Thymus (tissue), 11 donors: ENCODE results near the gene KLK12. TPM values are rescaled to one million over a fixed set of nuclear protein-coding genes. Genes with fewer than 3 reads are reported as not detected.

ENCODE experiments used
- DNase-seq, 9 donors: peaks; one replicate each; pipeline ENCODE4 v3.0.0-alpha.2; 2013; ENCODE audit warnings: low spot score in 9 of 9, low read depth in 6 of 9, missing footprints in 1 of 9
- H3K27ac ChIP-seq, 2 donors: one replicate each; pipeline ENCODE4 v1.5.1; 2013; ENCODE audit warnings: control low read depth in 1 of 2, low read depth in 1 of 2, low read length in 1 of 2, mild to moderate bottlenecking in 1 of 2, moderate library complexity in 1 of 2
- H3K27me3 ChIP-seq, 2 donors: one replicate each; pipeline ENCODE4 v1.5.1; 2013; ENCODE audit warnings: low read length in 1 of 2; ENCODE audit not compliant: control insufficient read depth in 2 of 2, insufficient read depth in 1 of 2
- H3K36me3 ChIP-seq, 2 donors: one replicate each; pipeline ENCODE4 v1.5.1; 2013; ENCODE audit warnings: low read length in 1 of 2, mild to moderate bottlenecking in 1 of 2, moderate library complexity in 1 of 2; ENCODE audit not compliant: control insufficient read depth in 2 of 2, insufficient read depth in 2 of 2
- H3K4me1 ChIP-seq, 2 donors: one replicate each; pipeline ENCODE4 v1.5.1; 2013; ENCODE audit warnings: low read length in 2 of 2; ENCODE audit not compliant: control insufficient read depth in 2 of 2, insufficient read depth in 2 of 2
- H3K4me3 ChIP-seq, 2 donors: one replicate each; pipeline ENCODE4 v1.5.1; 2013; ENCODE audit warnings: low read length in 2 of 2, control low read depth in 1 of 2, mild to moderate bottlenecking in 1 of 2
- H3K9me3 ChIP-seq, 2 donors: one replicate each; pipeline ENCODE4 v1.5.1; 2013; ENCODE audit warnings: low read length in 1 of 2, mild to moderate bottlenecking in 1 of 2; ENCODE audit not compliant: control insufficient read depth in 2 of 2, insufficient read depth in 1 of 2
- WGBS: extraction: QIAGEN DNeasy Blood & Tissue Kit; methylation state at CpG from one replicate; pipeline ENCODE4 v1.1.7; 2013; 5-methylcytosine and 5-hydroxymethylcytosine counted together
- polyA plus RNA-seq: library from polyadenylated mRNA; stranded (reverse); fragments of 200-250 nt; gene quantifications from one replicate; pipeline ENCODE4 v1.2.3, GENCODE V29; 2013
- total RNA-seq: library from RNA; stranded (reverse); fragments of 120-200 nt; gene quantifications from one replicate; pipeline ENCODE4 v1.2.4, GENCODE V29; 2013
- donor health status: healthy.

The KLK12 gene
- total and polyA plus RNA-seq, 2 donors, result 0.61 to 3.0 TPM

DNA sequence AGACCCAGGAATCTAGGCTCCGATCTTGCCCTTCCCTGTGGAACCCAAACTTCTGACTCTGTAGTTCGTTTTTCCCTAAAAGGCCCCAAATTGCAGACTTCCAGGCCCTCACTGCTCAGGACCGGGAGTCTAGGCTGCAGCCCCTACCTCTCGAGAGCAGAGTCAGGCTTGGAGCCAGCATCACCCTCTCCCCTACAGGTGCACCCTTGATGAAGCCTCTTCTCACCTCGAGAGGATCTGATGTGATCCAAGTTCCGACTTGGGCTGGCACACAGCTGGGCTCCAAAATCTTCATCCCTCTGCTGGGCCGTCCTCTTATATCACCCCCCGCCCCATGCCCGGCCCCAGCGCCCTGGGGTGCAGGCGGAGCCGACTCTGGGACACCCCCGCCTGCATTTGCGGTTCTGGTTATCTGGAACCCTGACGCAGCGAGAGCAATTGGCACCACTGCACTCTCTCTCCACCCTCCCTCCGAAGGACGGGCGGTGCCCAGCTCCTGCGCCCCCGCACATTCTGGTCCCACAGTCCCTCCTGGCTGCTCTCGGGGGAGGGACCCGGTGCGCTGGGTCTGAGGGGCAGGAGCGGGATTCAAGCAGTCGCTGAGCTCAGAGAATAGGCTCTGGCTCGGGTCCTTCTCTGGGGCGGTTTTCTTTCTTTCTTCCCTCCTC is 51.0 kb downstream of the KLK12 start, which contains the start of gene KLK7:
TSS of gene KLK7 (minus strand) at position 293 of the 668 bp plus-strand sequence. CDS start 1,518 bp downstream, outside the sequence.
- Histone ChIP-seq H3K9me3 (no peaks in the 10 kb centered on the region), H3K4me3 (no peak within 1 kb of the TSS), H3K4me1 (no peaks in the 10 kb centered on the region), H3K27me3 (peaks cover 0 to 11% of the 10 kb centered on the region in 2 donors), H3K27ac (no peak within 1 kb of the TSS), H3K36me3 (no peaks in the 10 kb centered on the region)
- WGBS, result 22% methylated on average over 28 of the region's 28 CpGs
- DNase-seq, result no peak

DNA sequence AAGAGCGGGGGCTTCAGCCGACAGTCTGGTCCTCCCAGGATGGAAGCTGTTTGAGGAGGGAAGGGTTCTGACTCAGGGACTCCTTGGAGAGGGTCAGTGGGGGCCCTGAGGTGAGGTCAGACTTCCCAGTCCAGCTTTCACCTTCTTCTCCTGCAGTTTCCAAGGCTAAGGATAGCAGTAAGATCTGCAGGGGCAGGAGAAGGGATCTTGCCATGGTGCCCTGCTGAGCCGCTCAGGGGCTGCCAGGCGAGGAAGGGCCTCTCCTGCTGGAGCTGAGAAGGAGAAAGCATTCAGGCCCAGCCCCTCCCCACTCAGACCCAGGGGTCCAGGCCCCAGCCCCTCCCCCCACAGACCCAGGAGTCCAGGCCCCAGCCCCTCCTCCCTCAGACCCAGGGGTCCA is 52.6 kb downstream of the KLK12 start:
- Histone ChIP-seq H3K27ac (no peak overlapping the region), H3K4me3 (no peak overlapping the region), H3K9me3 (no peaks in the 10 kb centered on the region), H3K36me3 (no peaks in the 10 kb centered on the region), H3K4me1 (no peaks in the 10 kb centered on the region), H3K27me3 (peaks cover 0 to 11% of the 10 kb centered on the region in 2 donors)
- no peak for DNase-seq
- WGBS, result 84% methylated on average over 4 of the region's 4 CpGs

DNA sequence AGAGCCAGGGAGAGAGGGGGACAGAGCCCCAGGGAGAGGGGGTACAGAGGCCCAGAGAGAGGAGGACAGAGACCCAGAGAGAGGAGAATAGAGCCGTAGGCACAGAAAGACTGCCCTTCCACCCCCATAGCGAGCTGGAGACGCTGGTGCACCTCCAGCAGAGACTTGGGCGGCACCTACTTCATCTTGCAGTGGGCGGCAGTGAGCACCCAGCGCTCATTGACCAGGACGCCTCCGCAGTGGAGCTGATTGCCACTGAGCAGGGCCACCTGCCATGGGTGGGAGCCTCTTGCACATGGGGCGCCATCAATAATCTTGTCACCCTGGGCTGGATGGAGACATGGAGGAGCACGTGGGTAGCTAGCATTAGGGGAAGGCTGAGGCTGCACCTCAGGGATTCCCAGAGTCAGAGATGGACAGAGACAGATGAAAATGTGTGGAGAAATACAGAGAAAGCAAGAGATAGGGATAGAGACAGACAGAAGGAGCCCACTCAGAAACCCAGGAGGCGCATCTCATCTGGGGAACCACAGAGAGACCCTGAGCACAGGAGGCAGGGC is 53.1 kb downstream of the KLK12 start:
- H3K36me3 ChIP-seq, result no peaks in the 10 kb centered on the region
- no peaks in the 10 kb centered on the region for H3K9me3 ChIP-seq
- 76% methylated on average over 11 of the region's 11 CpGs for WGBS
- no peak overlapping the region for H3K4me3 ChIP-seq
- no peak for DNase-seq
- H3K27ac ChIP-seq, result no peak overlapping the region
- peaks cover 0 to 11% of the 10 kb centered on the region in 2 donors for H3K27me3 ChIP-seq
- no peaks in the 10 kb centered on the region for H3K4me1 ChIP-seq

DNA sequence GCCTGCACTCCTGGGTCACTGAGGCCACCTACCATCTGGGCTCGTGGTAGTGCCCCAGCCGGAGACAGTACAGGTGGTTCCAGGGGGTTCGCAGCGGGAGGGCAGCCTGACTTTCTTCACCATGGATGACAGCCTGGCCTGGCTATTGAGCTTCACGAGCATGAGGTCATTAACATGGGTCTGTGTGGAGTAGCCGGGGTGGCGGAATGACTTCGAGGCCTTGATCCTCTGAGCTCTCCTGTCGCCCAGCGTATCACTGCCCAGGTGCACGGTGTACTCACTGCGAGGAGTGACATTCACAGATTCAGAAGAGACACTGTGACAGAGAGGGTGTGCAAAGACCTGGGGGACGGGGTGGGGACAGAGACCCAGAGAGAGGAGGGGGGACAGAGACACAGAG is 54.6 kb downstream of the KLK12 start:
- Histone ChIP-seq H3K4me1 (no peaks in the 10 kb centered on the region), H3K27ac (no peak overlapping the region), H3K27me3 (peaks cover 0 to 11% of the 10 kb centered on the region in 2 donors), H3K36me3 (no peaks in the 10 kb centered on the region), H3K4me3 (no peak overlapping the region), H3K9me3 (no peaks in the 10 kb centered on the region)
- WGBS, result 77% methylated on average over 13 of the region's 13 CpGs
- no peak for DNase-seq

DNA sequence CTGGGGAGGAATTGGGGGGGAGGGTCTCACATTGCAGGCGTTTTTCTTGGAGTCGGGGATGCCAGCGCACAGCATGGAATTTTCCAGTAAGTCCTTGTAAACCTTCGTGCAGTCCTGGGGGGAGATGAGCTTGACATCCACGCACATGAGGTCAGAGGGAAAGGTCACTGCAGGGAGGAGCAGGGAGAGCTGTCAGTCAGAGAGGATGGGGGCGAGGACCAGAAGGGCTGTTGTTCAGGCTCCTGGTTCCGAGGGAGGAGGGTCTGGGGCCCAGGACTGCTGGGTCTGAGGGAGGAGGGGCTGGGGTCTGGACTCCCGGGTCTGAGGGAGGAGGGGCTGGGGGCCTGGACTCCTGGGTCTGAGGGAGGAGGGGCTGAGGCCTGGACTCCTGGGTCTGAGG is 55.0 kb downstream of the KLK12 start:
- no peak for DNase-seq
- H3K4me3 ChIP-seq, result no peak overlapping the region
- H3K36me3 ChIP-seq, result no peaks in the 10 kb centered on the region
- 55% methylated on average over 8 of the region's 8 CpGs for WGBS
- peaks cover 0 to 11% of the 10 kb centered on the region in 2 donors for H3K27me3 ChIP-seq
- no peaks in the 10 kb centered on the region for H3K4me1 ChIP-seq
- no peaks in the 10 kb centered on the region for H3K9me3 ChIP-seq
- no peak overlapping the region for H3K27ac ChIP-seq

Other genes with a start within 250 kb of the KLK12 start
- not detected for gene ACP4, start 244.6 kb downstream of the KLK12 start, total RNA-seq
- not detected for gene ACP4, start 244.6 kb downstream of the KLK12 start, polyA plus RNA-seq
- 0.14 TPM for gene KLK1, start 211.2 kb downstream of the KLK12 start, total RNA-seq
- gene KLK1, start 211.2 kb downstream of the KLK12 start, polyA plus RNA-seq, result 1.6 TPM
- gene KLK15, start 201.4 kb downstream of the KLK12 start, total RNA-seq, result not detected
- gene KLK15, start 201.4 kb downstream of the KLK12 start, polyA plus RNA-seq, result 0.11 TPM
- 0.19 TPM for gene KLK3, start 180.1 kb downstream of the KLK12 start, total RNA-seq
- 0.96 TPM for gene KLK3, start 180.1 kb downstream of the KLK12 start, polyA plus RNA-seq
- under 0.01 TPM for gene KLK2, start 161.6 kb downstream of the KLK12 start, total RNA-seq
- gene KLK2, start 161.6 kb downstream of the KLK12 start, polyA plus RNA-seq, result 0.50 TPM
- not detected for gene KLK4, start 123.6 kb downstream of the KLK12 start, total RNA-seq
- 0.39 TPM for gene KLK4, start 123.6 kb downstream of the KLK12 start, polyA plus RNA-seq
- gene KLK5, start 82.0 kb downstream of the KLK12 start, total RNA-seq, result 0.28 TPM
- 1.9 TPM for gene KLK5, start 82.0 kb downstream of the KLK12 start, polyA plus RNA-seq
- gene KLK6, start 65.4 kb downstream of the KLK12 start, total RNA-seq, result 0.24 TPM
- gene KLK6, start 65.4 kb downstream of the KLK12 start, polyA plus RNA-seq, result 7.0 TPM
- 0.52 TPM for gene KLK7, start 51.1 kb downstream of the KLK12 start, total RNA-seq
- 5.0 TPM for gene KLK7, start 51.1 kb downstream of the KLK12 start, polyA plus RNA-seq
- gene KLK8, start 33.4 kb downstream of the KLK12 start, total RNA-seq, result 2.2 TPM
- 11.0 TPM for gene KLK8, start 33.4 kb downstream of the KLK12 start, polyA plus RNA-seq
- gene KLK10, start 15.3 kb downstream of the KLK12 start, total RNA-seq, result 0.42 TPM
- 7.2 TPM for gene KLK10, start 15.3 kb downstream of the KLK12 start, polyA plus RNA-seq
- gene KLK11, start 8.4 kb downstream of the KLK12 start, total RNA-seq, result 1.9 TPM
- 17.2 TPM for gene KLK11, start 8.4 kb downstream of the KLK12 start, polyA plus RNA-seq
- gene KLK13, start 30.1 kb upstream of the KLK12 start, total RNA-seq, result 0.19 TPM
- gene KLK13, start 30.1 kb upstream of the KLK12 start, polyA plus RNA-seq, result 0.89 TPM
- gene KLK14, start 47.9 kb upstream of the KLK12 start, total RNA-seq, result 0.09 TPM
- gene KLK14, start 47.9 kb upstream of the KLK12 start, polyA plus RNA-seq, result 1.2 TPM
- 5.7 TPM for gene CTU1, start 73.4 kb upstream of the KLK12 start, total RNA-seq
- 2.9 TPM for gene CTU1, start 73.4 kb upstream of the KLK12 start, polyA plus RNA-seq
- gene SIGLEC9, start 89.9 kb upstream of the KLK12 start, total RNA-seq, result 1.9 TPM
- gene SIGLEC9, start 89.9 kb upstream of the KLK12 start, polyA plus RNA-seq, result 6.8 TPM
- 2.0 TPM for gene SIGLEC7, start 107.3 kb upstream of the KLK12 start, total RNA-seq
- 3.6 TPM for gene SIGLEC7, start 107.3 kb upstream of the KLK12 start, polyA plus RNA-seq
- gene CD33, start 190.1 kb upstream of the KLK12 start, total RNA-seq, result 7.9 TPM
- 7.1 TPM for gene CD33, start 190.1 kb upstream of the KLK12 start, polyA plus RNA-seq
- gene SIGLECL1, start 216.1 kb upstream of the KLK12 start, total RNA-seq, result 0.05 TPM
- 0.09 TPM for gene SIGLECL1, start 216.1 kb upstream of the KLK12 start, polyA plus RNA-seq